ENCODE results near the gene PAPLN. TPM values are rescaled to one million over a fixed set of nuclear protein-coding genes. Genes with fewer than 3 reads are reported as not detected.

Gene PAPLN
- total RNA-seq, 5 donors from 2014 or later (not counting 1 experiment from before 2014, with no cell fraction given), result 0.14 to 1.0 (median 0.29) TPM; not detected in 1

DNA sequence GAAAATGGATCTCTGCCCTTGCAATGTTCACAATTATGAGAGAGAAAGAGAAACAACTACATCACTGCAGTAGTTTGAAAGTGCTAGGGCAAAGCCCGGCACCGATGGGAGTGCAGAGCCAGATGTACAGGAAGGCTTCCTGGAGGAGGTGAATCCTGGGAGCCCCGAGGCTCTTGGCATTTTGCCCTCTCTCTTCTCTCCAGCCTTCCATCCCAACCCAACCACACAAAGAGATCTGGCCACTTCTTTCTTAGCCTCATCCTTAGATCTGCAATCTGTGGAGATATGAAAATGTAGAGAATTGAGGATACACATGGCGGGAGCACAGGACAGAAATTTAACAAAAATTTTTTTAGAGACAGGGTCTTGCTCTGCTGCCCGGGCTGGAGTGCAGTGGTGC, 3.3 kb upstream of the PAPLN start:
- ATAC-seq (replicated peaks in 1 of 4), result no peak
- Mint-ChIP-seq H3K27ac (no peak overlapping the region), H3K36me3 (peaks cover 5% of the 10 kb centered on the region), H3K4me1 (peaks cover 8 to 20% (median 8%) of the 10 kb centered on the region in 3 donors), H3K4me3 (no peak overlapping the region), H3K9me3 (no peaks in the 10 kb centered on the region), H3K27me3 (peaks cover 37 to 49% of the 10 kb centered on the region in 2 donors)
- ChIA-PET POLR2A (no interaction called here), CTCF (no interaction called here)
- Histone ChIP-seq H3K9me3 (no peaks in the 10 kb centered on the region), H3K27ac (ENCODE audit: low read length) (no peak overlapping the region), H3K36me3 (ENCODE audit: control insufficient read depth in 2 of 2, extremely low read depth in 1 of 2, insufficient read depth in 1 of 2, low read length in 1 of 2) (no peaks in the 10 kb centered on the region), H3K4me1 (ENCODE audit: control insufficient read depth in 1 of 2, extremely low read depth in 1 of 2, insufficient read depth in 2 of 2, low read length in 2 of 2) (peaks cover 0 to 11% of the 10 kb centered on the region in 2 experiments), H3K27me3 (replicated peaks in 1 of 2; ENCODE audit: control insufficient read depth in 2 of 2, extremely low read depth in 1 of 2, insufficient read depth in 2 of 2, low read length in 1 of 2) (peaks cover 13 to 64% of the 10 kb centered on the region in 2 experiments), H3K4me3 (ENCODE audit: control insufficient read depth in 1 of 2, extremely low read depth in 1 of 2, low read length in 1 of 2) (no peak overlapping the region)
- WGBS (ENCODE audit: insufficient coverage), result 100% methylated on average over 4 of the region's 5 CpGs
- no peak for DNase-seq

DNA sequence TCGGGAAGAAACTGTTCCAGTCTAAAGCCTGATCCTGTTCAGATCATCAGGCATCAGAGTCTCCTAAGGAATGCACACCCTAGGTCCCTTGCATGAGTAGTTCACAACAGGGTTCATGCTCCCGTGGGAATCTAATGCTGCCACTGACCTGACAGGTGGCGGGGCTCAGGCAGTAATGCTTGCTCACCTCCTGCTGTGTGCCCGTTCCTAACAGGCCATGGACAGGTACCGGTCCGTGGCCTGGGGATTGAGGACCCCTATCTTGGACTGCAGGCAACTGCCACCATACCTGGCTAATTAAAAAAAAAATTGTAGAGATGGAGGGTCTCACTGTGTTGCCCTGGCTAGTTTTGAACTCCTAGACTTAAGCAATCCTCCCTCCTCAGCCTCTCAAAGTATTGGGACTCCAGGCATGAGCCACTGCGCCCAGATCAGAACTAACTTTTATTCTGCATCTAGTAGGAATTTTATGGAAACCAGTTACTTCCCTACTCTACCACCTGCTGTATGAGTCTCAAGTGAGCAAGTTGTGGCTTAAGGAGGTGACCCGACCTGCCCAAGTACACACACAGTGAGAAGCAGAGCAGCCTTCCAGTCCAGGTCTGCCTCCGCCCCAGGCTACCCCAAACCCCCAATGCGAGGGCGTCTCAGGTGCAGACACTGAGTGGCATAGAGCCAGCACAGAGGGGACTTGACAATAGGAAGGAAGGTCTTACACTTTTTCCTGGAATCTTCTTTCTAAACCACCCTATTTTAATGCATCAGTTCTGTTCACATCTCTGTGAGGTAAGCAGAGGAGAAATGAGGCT, 2.5 kb upstream of the PAPLN start:
- 78% methylated on average over 4 of the region's 11 CpGs for WGBS (ENCODE audit: insufficient coverage)
- H3K4me3 Mint-ChIP-seq, result no peak overlapping the region
- DNase-seq (no peak), ATAC-seq (replicated peaks in 1 of 4) (no peak)
- H3K4me3 ChIP-seq (ENCODE audit: control insufficient read depth in 1 of 2, extremely low read depth in 1 of 2, low read length in 1 of 2), result no peak overlapping the region
- CTCF ChIA-PET, result no interaction called here
- peaks cover 42 to 54% of the 10 kb centered on the region in 2 donors for H3K27me3 Mint-ChIP-seq
- no peak overlapping the region for H3K27ac ChIP-seq (ENCODE audit: low read length)
- no peaks in the 10 kb centered on the region for H3K36me3 Mint-ChIP-seq
- H3K27ac Mint-ChIP-seq, result no peak overlapping the region
- no peaks in the 10 kb centered on the region for H3K9me3 Mint-ChIP-seq
- POLR2A ChIA-PET, result no interaction called here
- peaks cover 8 to 20% (median 8%) of the 10 kb centered on the region in 3 donors for H3K4me1 Mint-ChIP-seq
- H3K9me3 ChIP-seq, result no peaks in the 10 kb centered on the region
- peaks cover 13 to 70% of the 10 kb centered on the region in 2 experiments for H3K27me3 ChIP-seq (replicated peaks in 1 of 2; ENCODE audit: control insufficient read depth in 2 of 2, extremely low read depth in 1 of 2, insufficient read depth in 2 of 2, low read length in 1 of 2)
- no peaks in the 10 kb centered on the region for H3K36me3 ChIP-seq (ENCODE audit: control insufficient read depth in 2 of 2, extremely low read depth in 1 of 2, insufficient read depth in 1 of 2, low read length in 1 of 2)
- peaks cover 0 to 12% of the 10 kb centered on the region in 2 experiments for H3K4me1 ChIP-seq (ENCODE audit: control insufficient read depth in 1 of 2, extremely low read depth in 1 of 2, insufficient read depth in 2 of 2, low read length in 2 of 2)

DNA sequence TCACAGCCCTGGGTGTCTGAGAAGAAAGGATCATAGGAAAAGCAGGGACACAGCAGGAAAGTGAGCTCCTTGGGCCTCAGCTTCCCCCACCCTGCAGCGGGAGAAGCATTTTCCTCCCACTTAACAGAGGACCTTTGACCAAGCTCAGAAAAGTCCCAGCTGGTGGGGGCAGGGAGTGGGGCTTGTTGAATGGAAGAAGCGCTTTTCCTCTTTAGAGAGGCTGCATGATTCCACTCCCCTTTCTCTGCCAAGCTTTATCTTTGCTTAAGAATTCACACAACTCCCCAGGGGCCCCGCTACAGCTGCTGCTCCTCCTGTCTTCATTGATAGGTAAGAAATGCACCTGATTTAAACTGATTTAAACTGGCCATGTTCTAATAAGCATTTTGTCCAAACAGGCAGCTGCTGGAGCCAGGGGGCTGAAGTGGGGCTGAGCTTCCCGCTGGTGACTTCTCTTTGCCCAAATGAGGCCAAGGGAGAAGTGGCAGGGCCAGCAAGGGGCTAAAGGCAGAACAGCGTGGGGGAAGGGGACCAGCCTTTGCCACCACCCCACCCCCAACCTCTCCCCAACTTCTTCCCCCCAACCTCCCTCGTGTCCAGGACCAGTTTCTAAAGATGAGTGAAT, 1.7 kb upstream of the PAPLN start:
- no peak for DNase-seq
- Mint-ChIP-seq H3K36me3 (no peaks in the 10 kb centered on the region), H3K27me3 (peaks cover 46 to 61% of the 10 kb centered on the region in 2 donors), H3K4me3 (peak overlapping the region in 1 of 3 donors; percentile 60), H3K4me1 (peaks cover 8 to 20% (median 8%) of the 10 kb centered on the region in 3 donors), H3K9me3 (no peaks in the 10 kb centered on the region), H3K27ac (no peak overlapping the region)
- no peaks in the 10 kb centered on the region for H3K36me3 ChIP-seq (ENCODE audit: control insufficient read depth in 2 of 2, extremely low read depth in 1 of 2, insufficient read depth in 1 of 2, low read length in 1 of 2)
- no peak overlapping the region for H3K4me3 ChIP-seq (ENCODE audit: control insufficient read depth in 1 of 2, extremely low read depth in 1 of 2, low read length in 1 of 2)
- H3K9me3 ChIP-seq, result no peaks in the 10 kb centered on the region
- 69% methylated on average over 2 of the region's 6 CpGs for WGBS (ENCODE audit: insufficient coverage)
- ChIA-PET POLR2A (no interaction called here), CTCF (no interaction called here)
- H3K27ac ChIP-seq (ENCODE audit: low read length), result no peak overlapping the region
- H3K4me1 ChIP-seq (ENCODE audit: control insufficient read depth in 1 of 2, extremely low read depth in 1 of 2, insufficient read depth in 2 of 2, low read length in 2 of 2), result peaks cover 0 to 16% of the 10 kb centered on the region in 2 experiments
- H3K27me3 ChIP-seq (replicated peaks in 1 of 2; ENCODE audit: control insufficient read depth in 2 of 2, extremely low read depth in 1 of 2, insufficient read depth in 2 of 2, low read length in 1 of 2), result peaks cover 13 to 78% of the 10 kb centered on the region in 2 experiments
- no peak for ATAC-seq (replicated peaks in 1 of 4)

DNA sequence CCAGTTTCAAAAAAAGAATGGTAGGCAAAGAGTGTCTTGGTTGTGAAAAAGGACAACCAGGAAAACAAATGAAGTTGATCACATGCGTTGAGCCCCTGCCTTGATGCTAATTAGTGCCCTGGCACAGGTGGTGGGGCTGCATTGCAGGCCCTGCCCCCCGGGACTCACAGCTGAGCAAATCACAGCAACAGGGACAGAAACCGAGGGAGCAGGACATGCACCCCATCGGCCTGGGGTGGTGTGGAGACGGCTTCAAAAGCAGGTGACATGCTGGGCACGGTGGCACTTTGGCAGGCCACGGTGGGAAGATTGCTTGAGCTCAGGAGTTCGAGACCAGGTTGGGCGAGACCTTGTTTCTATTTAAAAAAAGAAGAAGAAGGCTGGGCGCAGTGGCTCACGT, 1.1 kb upstream of the PAPLN start:
- H3K27ac Mint-ChIP-seq, result no peak overlapping the region
- Histone ChIP-seq H3K9me3 (no peaks in the 10 kb centered on the region), H3K4me1 (ENCODE audit: control insufficient read depth in 1 of 2, extremely low read depth in 1 of 2, insufficient read depth in 2 of 2, low read length in 2 of 2) (peaks cover 0 to 16% of the 10 kb centered on the region in 2 experiments), H3K27me3 (replicated peaks in 1 of 2; ENCODE audit: control insufficient read depth in 2 of 2, extremely low read depth in 1 of 2, insufficient read depth in 2 of 2, low read length in 1 of 2) (peaks cover 13 to 84% of the 10 kb centered on the region in 2 experiments), H3K36me3 (ENCODE audit: control insufficient read depth in 2 of 2, extremely low read depth in 1 of 2, insufficient read depth in 1 of 2, low read length in 1 of 2) (no peaks in the 10 kb centered on the region), H3K4me3 (ENCODE audit: control insufficient read depth in 1 of 2, extremely low read depth in 1 of 2, low read length in 1 of 2) (no peak overlapping the region), H3K27ac (ENCODE audit: low read length) (no peak overlapping the region)
- DNase-seq (no peak), ATAC-seq (replicated peaks in 1 of 4) (no peak)
- H3K27me3 Mint-ChIP-seq, result peaks cover 46 to 66% of the 10 kb centered on the region in 2 donors
- peak overlapping the region in 1 of 3 donors; percentile 60 for H3K4me3 Mint-ChIP-seq
- ChIA-PET POLR2A (interaction anchor here in 1 of 2 donors (0.7 kb wide), 1 partner anchor 81 kb away, joined by 10 read pairs; no protein-coding TSS in a partner anchor), CTCF (no interaction called here)
- H3K4me1 Mint-ChIP-seq, result peaks cover 8 to 20% (median 8%) of the 10 kb centered on the region in 3 donors
- H3K36me3 Mint-ChIP-seq, result no peaks in the 10 kb centered on the region
- H3K9me3 Mint-ChIP-seq, result no peaks in the 10 kb centered on the region
- WGBS (ENCODE audit: insufficient coverage), result 39% methylated on average over 10 of the region's 11 CpGs

DNA sequence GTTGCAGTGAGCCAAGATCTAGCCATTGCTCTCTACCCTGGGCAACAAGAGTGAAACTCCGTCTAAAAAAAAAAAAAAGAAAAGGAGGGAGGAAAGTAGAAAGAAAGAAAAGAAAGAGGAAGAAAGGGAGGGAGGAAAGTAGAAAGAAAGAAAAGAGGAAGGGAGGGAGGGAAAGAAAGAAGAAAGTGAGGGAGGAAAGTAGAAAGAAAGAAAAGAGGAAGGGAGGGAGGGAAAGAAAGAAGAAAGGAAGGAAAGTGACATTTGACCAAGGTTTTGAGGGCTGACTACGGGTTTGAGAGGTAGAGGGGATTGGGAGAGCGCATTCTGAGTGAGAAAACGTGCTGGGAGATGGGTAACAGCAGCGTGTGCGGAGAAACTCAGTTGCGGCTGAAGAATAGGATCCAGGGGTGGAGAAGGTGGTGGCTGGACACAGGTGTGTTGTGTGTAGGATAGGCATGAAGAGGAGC, 521 bp upstream of the PAPLN start:
- peak overlapping the region in 1 of 2 donors; percentile 3 for H3K27ac Mint-ChIP-seq
- Histone ChIP-seq H3K36me3 (ENCODE audit: control insufficient read depth in 2 of 2, extremely low read depth in 1 of 2, insufficient read depth in 1 of 2, low read length in 1 of 2) (no peaks in the 10 kb centered on the region), H3K27me3 (replicated peaks in 1 of 2; ENCODE audit: control insufficient read depth in 2 of 2, extremely low read depth in 1 of 2, insufficient read depth in 2 of 2, low read length in 1 of 2) (peaks cover 13 to 87% of the 10 kb centered on the region in 2 experiments), H3K4me1 (ENCODE audit: control insufficient read depth in 1 of 2, extremely low read depth in 1 of 2, insufficient read depth in 2 of 2, low read length in 2 of 2) (peaks cover 0 to 16% of the 10 kb centered on the region in 2 experiments), H3K4me3 (ENCODE audit: control insufficient read depth in 1 of 2, extremely low read depth in 1 of 2, low read length in 1 of 2) (no peak overlapping the region), H3K27ac (ENCODE audit: low read length) (no peak overlapping the region), H3K9me3 (no peaks in the 10 kb centered on the region)
- H3K4me1 Mint-ChIP-seq, result peaks cover 8 to 20% (median 8%) of the 10 kb centered on the region in 3 donors
- WGBS (ENCODE audit: insufficient coverage), result 27% methylated on average over 7 of the region's 7 CpGs
- H3K9me3 Mint-ChIP-seq, result no peaks in the 10 kb centered on the region
- peaks cover 51 to 73% of the 10 kb centered on the region in 2 donors for H3K27me3 Mint-ChIP-seq
- no peaks in the 10 kb centered on the region for H3K36me3 Mint-ChIP-seq
- POLR2A ChIA-PET, result interaction anchor here in 1 of 2 donors (0.7 kb wide), 1 partner anchor 82 kb away, joined by 10 read pairs; no protein-coding TSS in a partner anchor
- CTCF ChIA-PET, result no interaction called here
- DNase-seq (no peak), ATAC-seq (replicated peaks in 1 of 4) (no peak)
- H3K4me3 Mint-ChIP-seq, result peak overlapping the region; percentile 4 to 60 (median 56)

DNA sequence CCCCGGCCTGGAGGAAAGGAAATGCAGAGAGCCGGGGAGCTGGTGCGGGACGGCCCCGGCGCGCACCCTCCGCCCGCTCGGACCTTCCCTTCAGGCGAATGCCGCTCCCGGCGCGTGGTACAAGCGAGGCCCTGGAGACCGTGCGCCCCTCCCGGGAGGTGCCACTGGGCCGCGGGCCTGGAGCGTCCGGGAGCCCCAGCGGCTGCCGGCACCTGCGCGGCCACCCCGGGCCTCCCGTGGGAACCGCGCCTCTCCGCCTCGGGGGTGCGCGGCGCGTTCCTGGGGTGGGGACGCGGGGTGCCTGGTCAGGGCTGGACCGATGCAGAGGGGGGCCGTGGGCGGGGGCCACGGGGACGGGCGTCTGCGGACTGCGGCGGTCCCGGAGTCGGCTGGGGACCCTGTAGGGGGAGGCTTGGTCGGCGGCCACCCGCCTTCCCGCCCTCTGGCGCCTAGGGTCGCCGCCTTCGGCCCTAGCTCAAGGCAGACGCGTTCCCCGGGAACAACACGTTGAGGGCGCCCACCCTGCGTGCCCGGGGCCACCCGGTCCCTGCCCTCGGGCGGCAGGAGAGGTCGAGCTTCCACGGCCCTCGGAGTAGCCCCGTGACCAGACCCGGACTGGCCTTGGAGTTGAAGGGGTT, 599 bp downstream of the PAPLN start:
- Mint-ChIP-seq H3K9me3 (no peaks in the 10 kb centered on the region), H3K27ac (no peak overlapping the region), H3K4me1 (peaks cover 12 to 24% (median 13%) of the 10 kb centered on the region in 3 donors), H3K36me3 (no peaks in the 10 kb centered on the region), H3K4me3 (peak overlapping the region in 2 of 3 donors; percentile 13 to 34), H3K27me3 (peaks cover 58 to 79% of the 10 kb centered on the region in 2 donors)
- Histone ChIP-seq H3K9me3 (no peaks in the 10 kb centered on the region), H3K27ac (ENCODE audit: low read length) (no peak overlapping the region), H3K4me3 (ENCODE audit: control insufficient read depth in 1 of 2, extremely low read depth in 1 of 2, low read length in 1 of 2) (peak overlapping the region in 1 of 2 donors; percentile 10), H3K4me1 (ENCODE audit: control insufficient read depth in 1 of 2, extremely low read depth in 1 of 2, insufficient read depth in 2 of 2, low read length in 2 of 2) (peaks cover 0 to 16% of the 10 kb centered on the region in 2 experiments), H3K36me3 (ENCODE audit: control insufficient read depth in 2 of 2, extremely low read depth in 1 of 2, insufficient read depth in 1 of 2, low read length in 1 of 2) (no peaks in the 10 kb centered on the region), H3K27me3 (replicated peaks in 1 of 2; ENCODE audit: control insufficient read depth in 2 of 2, extremely low read depth in 1 of 2, insufficient read depth in 2 of 2, low read length in 1 of 2) (peaks cover 13 to 88% of the 10 kb centered on the region in 2 experiments)
- ATAC-seq (replicated peaks in 1 of 4) (no peak), DNase-seq (no peak)
- POLR2A ChIA-PET, result no interaction called here
- 2% methylated on average over 69 of the region's 73 CpGs for WGBS (ENCODE audit: insufficient coverage)
- CTCF ChIA-PET, result interaction anchor here in 1 of 2 donors (0.5 kb wide), 1 partner anchor 8 kb away, joined by 4 read pairs; no protein-coding TSS in a partner anchor

Data from T-cell (primary cell).